Activated T-helper 1 cell treated with anti-CD3 and anti-CD28 coated beads, Interleukin-2, amount 50 U/mL, for 16 hours (primary cell): ENCODE data around the gene FAM20C.
"Not testable (repeated sequence)": the region's sequence is repeated elsewhere in the genome, so short reads cannot be mapped to it uniquely, and the experiment has no call there.

Source experiments
- DNase-seq, 2 donors: peaks; one replicate each; pipeline ENCODE4 v3.0.0-alpha.2; 2020; ENCODE audit warnings: low read depth in 1 of 2, low spot score in 1 of 2

The FAM20C gene

GRCh38 chr7:240887-241421, 48.6 kb downstream of the FAM20C start:
- DNase-seq = no peak

GRCh38 chr7:241513-241912, 49.1 kb downstream of the FAM20C start:
- no peak for DNase-seq

- not testable (repeated sequence) for DNase-seq
Measured at GRCh38 chr7:242826-243579, 50.6 kb downstream of the FAM20C start.

GRCh38 chr7:243580-243978, 51.2 kb downstream of the FAM20C start:
- DNase-seq = not testable (repeated sequence)

- no peak for DNase-seq
Measured at GRCh38 chr7:244974-245373, 52.6 kb downstream of the FAM20C start.

- no peak for DNase-seq
Measured at GRCh38 chr7:245574-246295, 53.4 kb downstream of the FAM20C start.

- no peak for DNase-seq
Measured at GRCh38 chr7:246451-246850, 54.1 kb downstream of the FAM20C start.

GRCh38 chr7:247181-247580, 54.8 kb downstream of the FAM20C start:
- no peak for DNase-seq

- no peak for DNase-seq
Measured at GRCh38 chr7:247636-248035, 55.3 kb downstream of the FAM20C start.

GRCh38 chr7:248732-249435, 56.5 kb downstream of the FAM20C start:
- DNase-seq = no peak

GRCh38 chr7:249989-250388, 57.6 kb downstream of the FAM20C start:
- no peak for DNase-seq

- DNase-seq = no peak
Measured at GRCh38 chr7:250523-250922, 58.2 kb downstream of the FAM20C start.

- DNase-seq = no peak
Measured at GRCh38 chr7:251005-251404, 58.6 kb downstream of the FAM20C start.

GRCh38 chr7:251446-252175, 59.2 kb downstream of the FAM20C start:
- DNase-seq = no peak

GRCh38 chr7:252216-252965, 60.0 kb downstream of the FAM20C start:
- no peak for DNase-seq

GRCh38 chr7:252981-253380, 60.6 kb downstream of the FAM20C start:
- no peak for DNase-seq

GRCh38 chr7:253581-254336, 61.4 kb downstream of the FAM20C start:
- DNase-seq = no peak

GRCh38 chr7:254337-255037, 62.1 kb downstream of the FAM20C start:
- DNase-seq = no peak

- no peak for DNase-seq
Measured at GRCh38 chr7:255038-255435, 62.7 kb downstream of the FAM20C start.
